HG03095 (cell line): ENCODE results near the gene KCNN1.
"Not testable (repeated sequence)": the region's sequence is repeated elsewhere in the genome, so short reads cannot be mapped to it uniquely, and the experiment has no call there.

Source experiments
- ATAC-seq: cut with Tn5 transposase; IDR thresholded peaks from one replicate; pipeline ENCODE4 v1.9.1; 2021; ENCODE audit warnings: moderate library complexity; ENCODE audit not compliant: unreplicated experiment

The KCNN1 gene

DNA sequence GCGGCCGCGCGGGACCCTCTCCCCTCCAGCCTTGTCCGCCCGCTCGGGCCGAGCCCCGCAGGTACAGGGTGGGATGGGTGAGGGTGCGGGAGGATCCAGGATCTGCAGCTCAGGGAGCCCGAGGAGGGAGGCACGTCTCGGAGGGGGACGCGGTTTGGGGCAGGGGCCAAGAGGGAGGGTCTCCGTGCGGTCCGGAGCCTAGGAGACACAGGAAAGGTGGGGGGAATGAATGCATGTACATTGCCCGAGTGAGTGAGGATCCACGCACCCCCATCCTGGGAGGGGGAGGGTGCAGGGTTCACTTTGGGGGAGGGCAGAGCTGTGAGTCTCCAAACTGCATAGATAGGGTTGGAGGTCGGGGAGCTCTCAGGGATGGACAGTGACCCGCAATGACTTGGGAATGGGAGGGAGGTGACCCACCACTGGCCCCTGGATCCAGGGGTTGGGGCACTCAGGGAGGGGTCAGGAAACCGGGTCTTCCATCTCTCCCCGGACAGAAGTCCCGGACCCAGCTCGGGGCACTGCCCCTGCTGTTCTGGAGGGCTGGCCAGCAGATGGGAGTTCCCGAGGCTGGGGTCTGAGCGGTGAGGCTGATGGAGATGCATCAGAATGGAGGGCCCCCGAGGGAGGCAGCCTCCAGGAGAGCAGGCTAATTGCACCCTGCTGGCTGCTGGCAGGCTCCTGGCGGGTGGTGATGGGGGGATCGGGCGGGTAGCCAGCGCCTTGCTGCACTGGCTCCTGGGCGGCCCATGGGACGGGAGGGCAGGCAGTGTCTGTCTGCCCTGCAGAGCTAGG is 547 bp downstream of the KCNN1 start:
- no peak for ATAC-seq

DNA sequence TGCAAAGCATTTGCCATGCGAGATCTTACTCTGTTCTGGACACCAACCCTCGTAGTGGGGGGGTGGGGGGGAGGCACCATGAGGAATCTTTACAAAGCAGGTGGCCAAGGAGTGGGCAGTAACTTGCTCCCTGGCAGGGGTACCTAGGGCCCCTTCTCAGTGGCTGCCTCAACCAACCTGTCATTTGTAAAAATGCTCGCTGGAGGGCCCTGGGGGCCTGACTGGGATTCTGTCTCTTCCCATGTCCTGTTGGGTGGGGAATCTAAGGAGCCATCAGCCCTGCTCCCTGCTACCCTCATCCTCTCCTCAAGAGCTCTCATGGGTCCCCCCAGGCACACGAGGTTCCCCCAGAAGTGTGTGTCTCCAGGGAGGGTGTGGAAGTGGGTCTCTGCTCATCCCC is 1.5 kb downstream of the KCNN1 start:
- ATAC-seq, result no peak

- ATAC-seq, result no peak
Observed at GRCh38 chr19:17969096-17969792, 2.3 kb downstream of the KCNN1 start.

GRCh38 chr19:17972230-17972629 is 5.3 kb downstream of the KCNN1 start:
- ATAC-seq, result no peak

DNA sequence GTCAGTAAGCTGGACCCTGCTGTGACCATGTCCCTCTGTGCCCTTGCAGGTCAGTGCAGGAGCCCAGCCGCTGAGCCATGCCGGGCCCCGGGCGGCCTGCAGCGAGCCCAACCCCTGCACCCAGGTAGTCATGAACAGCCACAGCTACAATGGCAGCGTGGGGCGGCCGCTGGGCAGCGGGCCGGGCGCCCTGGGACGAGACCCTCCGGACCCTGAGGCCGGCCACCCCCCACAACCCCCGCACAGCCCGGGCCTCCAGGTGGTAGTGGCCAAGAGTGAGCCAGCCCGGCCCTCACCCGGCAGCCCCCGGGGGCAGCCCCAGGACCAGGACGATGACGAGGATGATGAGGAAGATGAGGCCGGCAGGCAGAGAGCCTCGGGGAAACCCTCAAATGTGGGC is 6.9 kb downstream of the KCNN1 start:
- ATAC-seq, result no peak

- ATAC-seq, result no peak
Observed at GRCh38 chr19:17974551-17974950, 7.6 kb downstream of the KCNN1 start.

- no peak for ATAC-seq
Observed at GRCh38 chr19:17975032-17975431, 8.1 kb downstream of the KCNN1 start.

DNA sequence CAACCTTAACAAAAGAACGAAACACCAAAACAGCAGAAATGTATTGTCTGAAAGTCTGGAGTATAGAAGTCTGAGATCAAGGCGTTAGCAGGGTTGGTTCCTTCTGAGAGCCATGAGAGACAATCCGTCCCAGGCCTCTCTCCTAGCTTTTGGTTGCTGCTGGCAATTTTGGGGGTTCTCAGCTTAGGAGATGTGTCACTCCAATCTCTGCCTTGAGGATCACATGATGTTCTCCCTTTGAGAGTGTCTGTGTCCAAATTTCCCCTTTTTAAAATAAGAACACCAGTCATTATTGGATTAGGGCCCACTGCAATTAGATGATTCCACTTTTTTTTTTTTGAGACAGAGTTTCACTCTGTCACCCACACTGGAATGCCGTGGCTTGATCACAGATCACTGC is 10.1 kb downstream of the KCNN1 start:
- no peak for ATAC-seq

GRCh38 chr19:17977488-17977887 is 10.6 kb downstream of the KCNN1 start:
- no peak for ATAC-seq

- ATAC-seq, result no peak
Observed at GRCh38 chr19:17981611-17982010, 14.7 kb downstream of the KCNN1 start.

DNA sequence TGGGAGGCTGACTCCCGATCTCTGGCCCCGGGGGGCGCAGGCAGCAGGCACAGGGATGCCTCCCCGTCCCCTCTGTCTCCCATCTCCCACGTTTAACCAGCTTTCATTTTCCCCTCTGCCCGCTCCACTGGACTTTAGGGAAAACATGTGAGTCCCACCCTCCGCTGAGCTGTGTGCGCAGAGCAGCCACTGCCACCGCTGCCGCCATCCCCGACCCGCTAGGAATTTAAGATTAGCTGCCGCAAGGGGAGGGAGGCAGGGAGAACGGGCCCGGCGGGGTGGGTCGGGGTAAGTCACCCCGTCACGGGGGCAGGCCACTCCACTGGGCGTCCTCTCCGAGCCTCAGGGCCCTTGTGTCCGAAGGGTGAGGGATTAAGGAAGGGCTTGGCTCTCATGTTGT is 15.5 kb downstream of the KCNN1 start:
- no peak for ATAC-seq

- ATAC-seq, result no peak
Observed at GRCh38 chr19:17985037-17985818, 18.3 kb downstream of the KCNN1 start.

DNA sequence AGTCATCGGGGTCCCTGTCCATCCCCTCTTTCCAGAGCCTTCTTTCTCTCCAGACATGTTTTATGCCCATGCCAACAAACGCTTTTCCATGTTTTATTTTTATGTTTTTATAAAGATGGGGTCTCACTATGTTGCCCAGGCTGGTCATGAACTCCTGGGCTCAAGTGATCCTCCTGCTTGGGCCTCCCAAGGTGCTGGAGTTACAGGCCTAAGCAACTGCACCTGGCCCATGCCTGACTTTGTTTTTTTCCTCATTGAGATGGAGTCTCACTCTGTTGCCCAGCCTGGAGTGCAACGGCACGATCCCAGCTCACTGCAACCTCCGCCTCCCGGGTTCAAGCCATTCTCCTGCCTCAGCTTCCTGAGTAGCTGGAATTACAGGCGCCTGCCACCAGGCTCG is 19.7 kb downstream of the KCNN1 start:
- ATAC-seq, result not testable (repeated sequence)

GRCh38 chr19:17988161-17988560 is 21.3 kb downstream of the KCNN1 start:
- ATAC-seq, result no peak

DNA sequence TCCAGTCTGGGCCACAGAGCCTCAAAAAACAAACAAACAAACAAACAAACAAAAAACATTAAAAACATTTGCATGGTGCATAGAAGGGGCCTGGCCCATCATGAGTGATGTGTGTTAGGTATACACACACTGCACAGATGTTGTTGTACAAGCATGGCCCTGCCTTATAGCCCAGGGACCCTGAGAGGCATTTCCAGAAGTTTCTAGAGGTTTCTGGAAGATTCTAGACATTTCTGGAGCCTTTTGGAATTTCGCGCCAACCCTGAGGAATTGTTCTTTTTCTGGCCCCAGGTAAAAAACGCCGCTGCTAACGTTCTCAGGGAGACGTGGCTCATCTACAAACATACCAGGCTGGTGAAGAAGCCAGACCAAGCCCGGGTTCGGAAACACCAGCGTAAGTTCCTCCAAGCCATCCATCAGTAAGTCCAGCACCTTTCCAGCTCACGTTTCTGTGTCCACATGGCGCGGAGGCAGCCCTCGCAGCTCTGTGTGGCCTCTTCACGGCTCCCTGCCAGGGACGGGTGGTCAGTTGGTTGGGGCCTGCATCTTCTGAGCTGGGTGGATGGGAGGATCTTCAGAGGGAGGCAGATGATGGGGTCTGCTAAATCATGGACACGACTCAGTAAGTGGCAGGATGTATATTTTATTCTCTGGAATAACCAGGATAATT is 22.7 kb downstream of the KCNN1 start:
- no peak for ATAC-seq

DNA sequence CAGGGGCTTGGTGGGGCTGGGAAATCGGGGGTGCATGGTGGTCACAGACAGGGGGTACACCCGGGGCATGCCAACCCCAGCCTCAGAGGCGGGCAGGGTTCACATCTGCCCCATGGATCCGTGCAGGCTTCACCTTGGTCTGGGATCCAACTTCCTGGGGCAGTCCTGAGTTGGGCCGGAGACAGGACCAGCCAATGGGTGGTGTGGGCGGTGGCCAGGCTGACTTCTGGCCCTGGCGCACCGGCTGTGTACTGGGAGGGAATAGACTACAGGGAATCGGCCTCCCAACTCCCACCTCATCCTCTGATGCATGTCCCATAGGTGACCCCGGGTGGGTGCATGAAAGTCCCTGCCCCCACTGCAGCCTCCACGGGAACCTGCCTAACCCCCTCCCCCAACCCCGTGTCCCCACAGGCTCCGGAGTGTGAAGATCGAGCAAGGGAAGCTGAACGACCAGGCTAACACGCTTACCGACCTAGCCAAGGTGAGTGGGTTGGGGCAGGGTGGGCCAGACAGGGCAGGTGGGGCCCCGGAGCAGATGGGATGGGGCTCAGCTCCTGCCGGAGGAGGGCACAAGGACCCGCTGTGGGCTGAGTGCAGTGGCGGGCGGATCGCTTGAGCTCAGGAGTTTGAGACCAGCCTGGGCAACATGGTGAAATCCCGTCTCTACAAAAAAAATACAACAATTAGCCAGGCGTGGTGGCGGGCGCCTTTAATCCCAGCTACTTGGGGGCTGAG is 26.3 kb downstream of the KCNN1 start:
- ATAC-seq, result no peak

GRCh38 chr19:17996826-17997316 is 30.0 kb downstream of the KCNN1 start:
- no peak for ATAC-seq

GRCh38 chr19:17997969-17998826 is 31.3 kb downstream of the KCNN1 start:
- ATAC-seq, result no peak

DNA sequence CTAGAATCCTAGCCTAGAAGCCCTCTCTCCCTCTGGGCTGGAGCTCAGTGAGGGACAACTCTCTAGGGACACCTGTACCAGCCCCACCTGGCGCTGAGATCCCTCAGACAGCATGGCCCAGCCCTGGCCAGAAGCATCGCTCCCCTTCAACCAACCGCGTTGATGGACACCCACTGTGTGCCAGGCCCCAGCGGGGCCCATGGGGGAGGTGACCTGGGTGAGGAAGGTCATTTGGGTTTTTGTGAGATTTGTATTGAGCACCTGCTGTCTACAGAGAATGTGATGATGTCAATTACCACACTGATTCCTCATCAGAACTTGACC is 31.9 kb downstream of the KCNN1 start:
- no peak for ATAC-seq
